Fibroblast of skin of back (primary cell): ENCODE results near the gene PRDM5.
"Not testable (repeated sequence)": the region's sequence is repeated elsewhere in the genome, so short reads cannot be mapped to it uniquely, and the experiment has no call there.

ENCODE experiments used
- DNase-seq: peaks from one replicate; pipeline ENCODE4 v3.0.0-alpha.2; 2013

Gene PRDM5

DNA sequence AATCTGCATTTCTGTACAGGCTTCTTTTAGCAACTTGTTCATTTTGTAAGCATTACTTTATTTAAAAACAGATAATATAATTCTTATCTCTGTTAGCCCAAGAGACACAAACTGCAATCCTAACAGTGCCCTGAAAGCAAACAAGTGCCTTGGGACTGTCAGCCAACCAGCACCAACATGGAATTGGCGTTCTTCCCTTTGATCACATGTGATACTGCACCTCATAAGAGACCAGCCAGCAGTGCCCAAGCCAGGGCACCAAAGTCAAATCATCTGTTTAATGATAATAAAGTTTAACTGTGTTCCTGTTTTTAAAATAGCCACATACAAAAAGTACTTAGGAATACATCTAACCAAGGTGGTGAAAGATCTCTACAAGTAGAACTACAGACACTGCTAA lies 223.2 kb downstream of the PRDM5 start:
- DNase-seq, result no peak

DNA sequence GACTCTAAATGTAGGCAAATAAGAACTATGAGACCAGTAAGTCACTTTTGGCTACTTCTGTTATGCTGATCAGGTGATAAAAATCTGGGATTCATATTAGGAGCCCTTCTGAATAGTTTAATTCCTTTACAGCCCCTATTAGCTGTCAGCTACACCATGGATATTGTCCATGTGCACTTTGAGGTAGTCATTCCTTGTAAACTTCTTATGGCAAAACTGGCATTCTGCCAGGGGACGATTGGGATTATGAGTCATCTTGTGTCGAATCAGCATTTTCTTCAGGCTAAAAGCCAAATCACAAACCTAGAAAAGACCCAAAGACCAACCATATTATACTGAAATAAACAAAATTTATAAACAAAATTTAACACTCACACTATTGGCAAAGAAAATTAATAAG lies 227.6 kb downstream of the PRDM5 start:
- peak; percentile 60 for DNase-seq

DNA sequence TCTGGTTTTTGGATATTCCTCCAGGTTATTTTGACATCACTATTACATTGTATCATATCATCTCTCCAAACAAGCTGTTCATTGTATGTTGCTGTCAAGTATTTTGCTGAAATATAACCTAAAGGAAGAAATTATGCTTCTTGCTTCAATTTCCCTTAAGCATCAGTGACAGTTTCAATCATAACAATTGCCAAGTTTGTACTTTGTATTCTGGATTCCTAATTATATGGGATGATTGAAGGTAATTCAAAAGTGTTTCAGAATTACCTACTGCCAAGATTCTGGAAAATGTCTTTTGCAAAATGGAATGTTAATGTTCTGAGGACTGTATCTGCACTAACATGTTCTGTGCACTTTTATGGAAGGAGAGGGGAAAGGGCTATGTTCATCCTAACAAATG lies 228.7 kb downstream of the PRDM5 start:
- no peak for DNase-seq

DNA sequence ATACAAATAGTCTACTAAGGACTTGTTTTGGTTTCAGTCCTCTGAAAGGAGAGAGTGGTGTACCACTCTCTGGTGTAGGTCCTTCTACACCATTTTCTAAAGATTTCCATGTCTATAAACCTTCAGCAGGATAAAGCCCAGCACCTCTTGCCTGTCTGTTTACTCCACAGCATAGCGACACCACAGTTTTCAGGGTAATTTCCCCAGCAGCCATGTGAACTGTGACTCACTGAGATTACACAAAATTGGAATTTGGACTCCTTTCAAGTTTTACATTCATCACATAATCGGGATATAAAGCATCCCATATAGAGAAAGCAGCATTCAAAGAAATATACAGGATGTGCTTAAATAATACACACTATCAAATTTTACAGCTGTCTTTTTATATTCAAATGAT lies 229.6 kb downstream of the PRDM5 start:
- DNase-seq, result peak; percentile 86

DNA sequence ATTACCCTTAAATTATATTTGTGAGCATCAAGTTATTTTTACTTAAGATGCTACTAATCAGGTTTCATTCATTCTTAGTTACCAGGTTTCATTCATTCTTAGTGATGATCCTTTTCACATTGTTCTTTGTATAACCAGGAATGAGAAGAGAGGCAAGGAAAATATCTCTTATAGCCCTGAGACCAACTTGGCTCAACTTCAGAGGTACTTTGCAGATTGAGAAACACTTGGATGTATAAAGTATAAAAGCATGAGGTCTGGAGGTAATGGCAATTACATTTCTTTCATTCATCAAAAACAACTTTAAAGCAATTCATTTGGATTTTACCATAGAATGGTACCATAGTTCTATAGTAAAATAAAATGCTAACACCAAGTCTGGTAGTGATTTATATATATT lies 231.0 kb downstream of the PRDM5 start:
- DNase-seq, result no peak

DNA sequence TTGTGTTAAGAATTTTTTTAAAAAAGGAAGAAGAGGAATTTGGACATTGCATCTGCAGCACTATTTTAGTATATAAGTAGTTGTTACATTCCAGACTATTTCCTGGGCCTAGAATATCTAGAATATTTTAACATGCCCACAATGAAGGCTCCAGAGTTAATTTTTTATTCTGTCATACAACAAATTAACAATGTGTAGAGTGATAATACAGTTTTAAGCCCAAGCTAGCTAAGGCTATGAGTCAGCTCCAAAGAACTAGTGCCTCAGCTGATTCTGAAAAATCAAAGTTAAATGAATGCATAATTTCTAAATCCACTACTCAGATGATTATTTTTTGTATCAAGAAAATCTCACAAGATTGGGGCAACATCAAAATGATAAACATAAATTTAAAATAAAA lies 231.4 kb downstream of the PRDM5 start:
- DNase-seq, result peak; percentile 16

DNA sequence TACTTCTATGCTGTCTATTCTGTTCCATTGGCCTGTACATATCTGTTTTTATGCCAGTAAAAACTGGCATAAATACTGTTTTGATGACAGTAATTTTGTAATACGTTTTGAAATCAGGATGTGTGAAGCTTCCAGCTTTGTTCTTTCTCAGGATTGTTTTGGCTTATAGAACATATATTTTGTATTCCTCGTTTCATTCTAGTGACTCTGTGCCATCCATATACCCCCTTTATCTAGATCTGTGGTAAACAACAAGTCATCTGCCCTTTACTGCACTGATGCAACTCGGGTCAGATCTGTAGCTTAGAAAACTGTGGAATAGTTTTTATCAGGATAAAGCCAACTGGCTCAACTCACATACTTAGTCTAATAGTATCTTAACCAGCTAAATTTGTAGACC lies 233.7 kb downstream of the PRDM5 start:
- DNase-seq, result no peak

DNA sequence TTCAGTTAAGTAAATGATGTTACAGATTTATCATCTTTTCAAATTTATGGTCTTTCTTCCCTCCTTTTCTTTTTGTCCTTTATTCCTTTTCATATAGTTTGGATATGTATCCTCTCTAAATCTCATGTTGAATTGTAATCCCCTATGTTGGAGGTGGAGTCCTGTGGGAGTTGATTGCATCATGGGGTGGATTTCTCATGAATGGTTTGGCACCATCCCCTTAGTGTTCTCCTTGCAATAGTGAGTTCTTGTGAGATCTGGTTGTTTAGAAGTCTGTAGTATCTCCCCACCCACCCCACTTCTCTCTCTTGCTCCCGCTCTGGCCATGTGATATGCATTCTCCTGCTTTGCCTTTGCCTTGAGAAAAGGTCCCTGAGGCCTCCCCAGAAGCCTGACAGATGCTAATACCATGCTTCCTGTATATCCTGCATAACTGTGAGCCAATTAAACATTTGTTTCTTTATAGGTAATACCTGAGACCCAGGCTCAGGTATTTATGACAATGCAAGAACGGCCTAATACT lies 236.7 kb downstream of the PRDM5 start:
- no peak for DNase-seq

DNA sequence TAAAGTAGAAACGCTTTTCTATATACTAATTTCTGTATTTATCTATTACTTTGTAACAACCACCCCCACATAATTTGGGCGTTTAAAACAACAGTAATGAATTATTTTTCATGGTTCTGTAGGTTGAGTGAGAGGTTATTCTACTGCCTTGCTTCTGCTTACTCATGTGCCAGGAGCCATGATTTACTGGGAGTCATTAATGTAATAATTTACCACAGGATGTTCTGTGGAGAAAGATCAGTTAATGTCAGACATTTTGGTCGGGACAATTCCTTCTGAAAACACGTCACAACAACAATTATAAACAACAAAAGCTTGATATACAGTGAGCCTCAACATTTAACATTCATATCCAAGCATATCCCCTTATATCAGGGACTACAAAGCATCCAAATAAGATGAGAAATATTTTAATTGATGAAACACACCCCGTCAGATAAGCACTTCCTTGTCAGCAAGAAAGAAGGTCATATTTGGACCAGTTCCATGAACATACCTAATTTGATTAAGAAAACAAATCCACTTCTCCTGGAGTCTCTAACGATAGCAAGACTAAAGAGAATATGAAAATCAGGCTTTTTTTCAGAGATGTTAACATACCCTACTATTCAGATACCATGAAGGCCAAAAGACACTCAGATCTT lies 238.5 kb downstream of the PRDM5 start:
- no peak for DNase-seq

DNA sequence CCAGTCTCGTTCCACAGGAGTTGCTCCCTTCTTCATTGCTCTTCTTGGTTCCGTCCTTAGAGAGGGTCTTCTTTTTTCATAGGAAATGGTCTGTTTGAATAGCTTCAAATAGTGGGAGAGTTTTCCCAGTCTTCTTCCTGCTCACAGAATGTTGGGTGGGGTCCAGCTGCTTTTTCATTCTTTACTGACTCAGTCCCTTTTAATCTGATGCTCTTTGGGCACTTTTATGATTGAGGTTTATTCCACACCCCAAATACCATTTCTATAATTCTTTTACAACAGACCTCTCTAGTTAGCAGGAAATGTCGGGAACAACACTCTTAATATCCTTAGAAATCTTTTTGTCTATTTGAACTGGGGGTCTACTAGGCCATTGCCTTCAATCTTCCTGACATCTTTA lies 239.5 kb downstream of the PRDM5 start:
- peak; percentile 3 for DNase-seq

DNA sequence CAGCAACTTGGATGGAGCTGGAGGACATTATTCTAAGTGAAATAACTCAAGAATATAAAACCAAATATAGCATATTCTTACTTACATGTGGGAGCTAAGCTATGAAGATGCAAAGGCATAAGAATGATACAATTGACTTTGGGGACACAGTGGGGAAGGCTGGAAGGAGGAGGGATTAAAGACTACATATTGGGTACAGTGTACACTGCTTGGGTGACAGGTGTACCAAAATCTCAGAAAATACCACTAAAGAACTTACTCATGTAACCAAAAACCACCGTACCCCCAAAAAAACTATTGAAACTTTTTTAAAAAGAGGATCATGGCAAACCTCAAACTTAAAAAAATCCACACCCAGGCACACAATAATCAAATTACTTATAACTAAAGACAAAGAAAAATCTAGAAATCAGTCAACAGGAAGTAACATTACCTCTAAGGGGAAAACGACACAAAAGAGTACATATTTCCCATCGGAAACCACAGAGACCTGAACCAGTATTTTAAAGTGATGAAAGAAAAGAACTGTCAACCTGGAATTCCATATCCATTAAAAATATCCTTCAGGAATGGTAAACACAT lies 241.8 kb downstream of the PRDM5 start:
- DNase-seq, result no peak

DNA sequence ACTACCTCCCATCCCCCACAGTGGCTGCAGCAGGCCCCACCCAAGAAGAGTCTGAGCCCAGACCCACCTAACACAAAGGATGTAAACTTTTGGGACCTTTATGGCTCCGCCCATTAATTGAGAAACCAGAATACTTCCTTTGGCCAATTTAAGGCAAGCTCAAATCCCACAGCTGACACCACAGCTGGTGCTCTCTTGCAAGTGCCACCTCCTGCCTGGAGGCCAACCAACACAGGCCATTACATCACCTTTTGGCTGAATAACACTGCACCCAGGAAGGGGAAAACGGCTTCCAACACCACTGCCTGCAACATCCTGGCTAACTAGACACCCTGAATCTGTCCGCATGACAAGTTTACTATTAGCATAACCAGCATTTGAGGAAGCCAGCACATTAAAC lies 248.8 kb downstream of the PRDM5 start:
- DNase-seq, result no peak

DNA sequence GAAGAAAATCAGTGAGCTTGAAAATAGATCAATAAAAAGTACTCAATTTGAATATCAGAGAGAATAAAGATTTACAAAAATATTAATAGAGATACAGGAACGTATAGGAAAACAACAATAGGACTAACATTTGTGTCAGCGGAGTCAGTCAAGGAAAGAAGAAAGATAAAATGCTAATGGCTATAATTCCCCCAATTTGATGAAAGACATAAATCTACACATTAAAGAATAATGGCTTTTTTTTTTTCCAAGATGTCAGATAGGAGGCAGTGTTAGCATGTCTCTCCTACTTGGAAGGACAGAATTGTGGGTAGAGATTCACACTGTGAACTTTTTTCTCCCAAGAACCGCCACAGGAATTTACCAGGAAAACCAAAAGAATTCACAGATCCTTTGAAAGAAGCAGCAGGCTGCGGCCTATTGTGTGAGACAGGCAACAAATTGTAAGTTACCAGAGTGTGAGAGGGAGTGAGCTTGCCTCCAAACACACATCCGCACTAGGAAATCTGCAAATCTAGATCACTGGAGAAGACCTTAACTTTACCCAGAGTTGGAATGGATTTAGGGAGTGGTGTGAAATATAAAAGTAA lies 249.9 kb downstream of the PRDM5 start:
- peak; percentile 7 for DNase-seq

DNA sequence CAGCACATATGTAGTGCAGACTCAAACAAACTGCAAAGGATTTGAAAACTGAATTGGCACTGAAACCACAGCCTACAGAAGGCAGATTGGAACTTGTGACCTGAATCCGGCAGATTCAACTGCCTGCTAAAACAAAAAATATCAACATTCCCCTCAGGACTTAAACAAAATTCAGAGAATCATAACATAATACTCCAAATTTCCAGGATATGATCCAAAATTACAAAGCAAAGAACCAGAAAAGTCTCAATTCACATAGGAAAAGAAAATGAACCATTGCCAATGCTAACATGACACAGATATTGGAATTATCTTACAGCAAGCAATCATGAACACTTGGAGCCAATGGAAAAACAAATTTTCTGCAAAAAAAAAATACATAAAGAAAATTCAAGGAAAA lies 250.4 kb downstream of the PRDM5 start:
- DNase-seq, result no peak

DNA sequence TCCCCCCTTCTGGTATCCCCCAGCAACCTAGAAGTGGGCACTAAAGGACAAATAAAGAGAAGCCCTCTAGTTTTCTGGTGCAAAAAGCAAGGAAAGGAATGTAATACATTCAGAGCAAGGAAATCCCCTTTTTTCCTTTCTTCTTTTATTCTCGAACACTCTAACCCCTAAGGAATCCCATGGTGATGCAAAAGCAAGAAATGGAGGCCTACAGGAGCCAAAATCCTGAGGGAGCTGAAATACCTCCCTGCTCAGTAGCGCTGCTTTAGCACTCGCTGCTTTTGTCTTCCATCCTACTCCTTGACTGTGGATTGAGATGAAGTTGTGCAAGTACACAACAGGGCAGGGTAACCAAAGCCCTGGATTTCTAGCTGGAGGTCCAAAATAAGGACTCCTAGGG lies 251.0 kb downstream of the PRDM5 start:
- DNase-seq, result no peak

DNA sequence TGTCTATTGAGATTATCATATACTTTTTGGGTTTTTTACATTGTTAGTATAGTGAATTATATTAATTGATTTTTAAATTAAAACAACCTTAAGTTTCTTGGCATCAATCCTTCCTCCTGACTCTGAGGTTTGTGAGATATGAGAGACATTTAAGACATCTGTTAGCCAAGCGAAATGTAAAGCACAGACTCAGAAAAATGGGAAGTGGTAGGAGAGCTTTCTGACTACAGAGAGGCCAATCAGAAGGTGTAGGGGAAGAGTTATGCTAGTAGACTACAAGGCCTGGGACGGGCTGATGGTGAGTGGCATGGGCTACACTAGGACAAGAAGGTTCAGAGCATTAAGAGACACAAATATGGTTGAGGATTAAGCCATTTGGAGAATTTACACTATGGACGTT lies 255.4 kb downstream of the PRDM5 start:
- no peak for DNase-seq

DNA sequence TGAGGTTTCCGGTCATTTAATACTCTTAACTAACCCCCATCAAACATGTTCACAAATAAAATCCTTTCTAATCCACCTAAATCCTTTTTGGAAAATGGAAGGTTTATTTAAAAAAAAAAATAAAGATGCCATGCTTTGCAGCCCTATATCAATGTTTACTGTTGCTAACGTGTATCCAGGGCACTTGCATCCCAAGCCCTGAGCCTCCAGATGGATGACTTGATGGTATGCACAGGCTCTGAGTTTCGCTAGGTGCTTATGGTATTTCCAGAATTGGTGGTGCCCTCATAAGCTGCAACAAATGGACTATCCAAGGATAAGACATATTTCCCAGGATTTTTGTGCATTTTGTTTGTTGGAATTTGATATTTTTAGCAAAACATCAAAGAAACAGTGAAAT lies 257.7 kb downstream of the PRDM5 start:
- DNase-seq, result no peak

DNA sequence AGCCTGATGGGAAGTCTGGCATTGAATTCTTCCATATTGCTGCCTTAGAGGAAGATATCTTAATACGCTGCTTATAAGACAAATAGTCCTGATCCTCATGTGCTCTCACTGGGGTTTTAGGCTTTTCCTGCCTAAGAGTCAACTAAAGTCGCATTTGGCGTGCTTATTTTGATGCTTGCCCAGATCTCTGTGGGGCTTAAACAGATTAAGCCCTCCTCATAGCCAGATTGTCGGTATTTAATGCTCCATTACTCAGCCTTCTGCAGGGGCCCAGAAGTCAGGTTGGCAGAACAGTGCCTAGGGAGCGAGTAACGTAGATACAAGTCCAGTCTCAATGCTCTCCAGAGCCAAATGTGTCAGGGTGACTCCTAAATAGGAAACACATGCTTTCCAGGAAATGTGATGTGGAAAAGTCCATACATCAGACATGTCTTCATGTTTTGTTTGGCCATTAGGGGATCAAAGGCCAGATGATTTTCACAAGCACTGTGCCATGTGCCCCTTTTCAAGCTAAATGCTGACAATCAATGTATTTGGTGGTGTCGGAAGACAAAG lies 262.8 kb downstream of the PRDM5 start:
- no peak for DNase-seq

DNA sequence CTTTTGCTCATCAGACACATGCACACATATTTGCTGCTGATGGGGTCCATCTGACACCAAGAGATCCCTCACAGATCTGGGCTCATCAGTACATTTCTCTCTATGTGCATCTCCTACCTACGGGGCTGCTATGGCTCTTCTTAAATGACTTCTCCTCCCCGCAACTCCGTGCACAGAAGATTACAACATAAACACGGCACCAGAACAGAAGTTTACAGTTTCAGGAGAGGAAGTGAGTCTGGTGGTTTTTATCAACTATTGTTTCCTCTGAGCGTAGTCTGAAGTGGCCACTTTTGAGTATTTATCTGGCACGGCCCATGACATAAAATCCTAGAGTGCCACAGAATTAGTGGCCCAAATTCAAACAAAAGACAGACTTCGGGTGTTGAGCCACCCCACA lies 263.8 kb downstream of the PRDM5 start:
- DNase-seq, result no peak

DNA sequence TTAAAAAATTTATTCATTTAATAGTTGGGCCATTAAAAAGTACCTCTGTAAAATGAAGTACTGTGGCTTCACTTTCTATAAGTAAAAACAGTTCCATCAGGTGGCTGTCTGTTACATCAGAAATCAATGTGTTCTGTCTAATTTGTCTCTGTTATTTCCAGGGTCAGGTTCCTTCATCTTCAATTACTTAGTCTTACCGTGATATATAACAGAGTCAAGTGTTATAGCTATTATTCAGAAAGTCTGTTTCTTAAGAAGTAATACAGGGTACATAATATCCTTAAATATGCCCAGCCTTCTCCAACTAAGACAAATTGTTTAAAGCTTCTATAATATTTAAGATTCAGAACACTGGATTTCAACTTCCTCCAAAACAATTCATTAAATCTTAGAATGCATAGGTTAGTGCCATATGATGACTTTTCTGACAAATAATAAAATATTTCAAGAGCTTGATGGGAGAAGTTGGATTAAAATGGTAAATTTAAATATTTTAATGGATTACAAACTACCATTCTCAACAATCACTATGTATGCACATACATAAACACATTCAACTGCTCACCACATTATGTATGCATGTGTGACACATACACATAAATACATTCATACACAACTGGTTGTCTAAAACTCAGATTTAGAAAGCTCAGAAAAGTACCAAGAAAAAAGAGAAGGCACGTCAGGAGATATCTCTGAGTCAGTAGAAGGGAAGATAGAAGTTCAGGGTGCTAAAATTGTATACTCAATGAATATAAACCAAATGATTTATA lies 268.5 kb downstream of the PRDM5 start:
- no peak for DNase-seq

DNA sequence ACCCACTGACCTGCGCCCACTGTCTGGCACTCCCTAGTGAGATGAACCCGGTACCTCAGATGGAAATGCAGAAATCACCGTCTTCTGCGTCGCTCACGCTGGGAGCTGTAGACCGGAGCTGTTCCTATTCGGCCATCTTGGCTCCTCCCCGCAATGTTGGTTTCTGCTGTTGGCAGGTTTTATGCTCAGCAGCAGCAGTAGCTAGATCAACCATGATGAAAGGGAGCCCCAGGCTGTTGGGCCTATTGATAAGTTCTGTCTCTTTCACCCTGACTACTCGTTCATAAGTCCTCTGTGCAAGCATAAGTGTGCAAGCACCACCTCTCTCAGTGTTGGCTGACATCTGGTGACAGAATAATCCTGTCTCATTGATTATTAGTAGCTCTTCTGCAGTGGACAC lies 274.2 kb downstream of the PRDM5 start:
- not testable (repeated sequence) for DNase-seq
